C4-2B (cell line): ENCODE measurements around the gene CHCHD2.

Experiments used
- H3K27ac ChIP-seq: fragments of 450-650 bp; 2 replicates; pipeline ENCODE4 v1.5.1; 2017
- ZFX ChIP-seq: fragments of 450-650 bp; IDR thresholded peaks from 2 replicates; pipeline ENCODE4 v1.6.1; 2017
- TF ChIP-seq, protein P1 (sequence below): fragments of 450-650 bp; conservative IDR thresholded peaks from 2 replicates; pipeline ENCODE4 v1.5.1; 2017; ENCODE audit warnings: mild to moderate bottlenecking

CHCHD2 gene

DNA sequence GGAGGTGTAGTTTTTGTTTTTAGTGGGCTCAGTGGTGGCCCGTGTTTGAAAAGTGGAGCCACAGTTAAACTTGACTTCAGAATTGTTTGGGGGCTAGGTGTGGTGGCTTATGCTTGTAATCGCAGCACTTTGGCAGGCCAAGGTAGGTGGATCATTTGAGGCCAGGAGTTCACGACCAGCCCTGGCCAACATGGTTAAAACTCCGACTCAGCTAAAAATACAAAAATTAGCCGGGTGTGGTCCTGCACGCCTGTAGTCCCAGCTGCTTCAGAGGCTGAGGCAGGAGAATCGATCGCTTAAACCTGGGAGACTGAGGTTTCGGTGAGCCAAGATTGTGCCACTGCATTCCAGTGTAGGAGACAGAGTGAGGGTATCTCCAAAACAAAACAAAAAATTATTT is 52.9 kb downstream of the CHCHD2 start:
- no peak for TF ChIP-seq ZFX
- TF ChIP-seq, protein P1, sequence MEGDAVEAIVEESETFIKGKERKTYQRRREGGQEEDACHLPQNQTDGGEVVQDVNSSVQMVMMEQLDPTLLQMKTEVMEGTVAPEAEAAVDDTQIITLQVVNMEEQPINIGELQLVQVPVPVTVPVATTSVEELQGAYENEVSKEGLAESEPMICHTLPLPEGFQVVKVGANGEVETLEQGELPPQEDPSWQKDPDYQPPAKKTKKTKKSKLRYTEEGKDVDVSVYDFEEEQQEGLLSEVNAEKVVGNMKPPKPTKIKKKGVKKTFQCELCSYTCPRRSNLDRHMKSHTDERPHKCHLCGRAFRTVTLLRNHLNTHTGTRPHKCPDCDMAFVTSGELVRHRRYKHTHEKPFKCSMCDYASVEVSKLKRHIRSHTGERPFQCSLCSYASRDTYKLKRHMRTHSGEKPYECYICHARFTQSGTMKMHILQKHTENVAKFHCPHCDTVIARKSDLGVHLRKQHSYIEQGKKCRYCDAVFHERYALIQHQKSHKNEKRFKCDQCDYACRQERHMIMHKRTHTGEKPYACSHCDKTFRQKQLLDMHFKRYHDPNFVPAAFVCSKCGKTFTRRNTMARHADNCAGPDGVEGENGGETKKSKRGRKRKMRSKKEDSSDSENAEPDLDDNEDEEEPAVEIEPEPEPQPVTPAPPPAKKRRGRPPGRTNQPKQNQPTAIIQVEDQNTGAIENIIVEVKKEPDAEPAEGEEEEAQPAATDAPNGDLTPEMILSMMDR, result no peak
- no peak overlapping the region; the same call in 1 of the 2 replicates for H3K27ac ChIP-seq
